C4-2B (cell line): ENCODE results near the gene C10orf120.

ENCODE experiments used
- ZFX ChIP-seq: fragments of 450-650 bp; IDR thresholded peaks from 2 replicates; pipeline ENCODE4 v1.6.1; 2017
- TF ChIP-seq, protein P1 (sequence below): fragments of 450-650 bp; conservative IDR thresholded peaks from 2 replicates; pipeline ENCODE4 v1.5.1; 2017; ENCODE audit warnings: mild to moderate bottlenecking

DNA sequence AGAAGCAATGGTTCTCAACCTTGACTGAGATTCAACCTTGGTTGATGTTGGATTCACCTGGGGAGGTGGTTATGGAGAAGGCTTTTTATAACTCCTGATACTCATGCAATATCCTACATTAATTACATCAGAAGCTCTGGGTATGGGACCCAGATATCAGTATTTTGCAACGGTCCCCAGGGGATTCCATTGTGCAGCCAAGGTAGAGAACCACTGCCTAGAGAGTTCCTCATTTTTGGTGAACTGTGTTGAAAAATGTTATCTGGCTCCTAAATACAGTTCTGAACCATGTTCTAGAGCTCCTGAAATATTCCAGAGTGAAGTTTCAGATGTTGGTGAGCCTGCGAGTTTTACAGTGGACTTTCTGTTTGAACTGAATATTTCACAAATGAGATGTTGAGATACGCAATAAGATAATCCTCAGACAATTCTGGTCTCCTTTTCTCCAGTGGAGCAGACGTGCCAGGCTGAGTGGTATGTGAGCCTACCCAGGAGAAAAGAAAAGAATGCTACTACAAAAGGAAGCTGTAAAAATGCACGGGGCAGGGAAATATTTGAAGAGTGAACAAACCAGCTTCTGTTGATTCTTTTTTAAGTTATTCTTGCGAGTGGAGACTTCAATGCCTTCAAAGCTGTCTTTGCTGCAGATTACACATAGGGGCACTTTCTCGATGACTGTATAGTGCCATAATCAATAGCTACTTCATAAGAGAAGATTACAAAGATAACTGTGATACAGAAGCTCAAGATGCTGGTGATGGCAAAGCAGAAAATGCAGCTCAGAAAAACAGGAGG, 13.6 kb upstream of the C10orf120 start:
- TF ChIP-seq, protein P1, sequence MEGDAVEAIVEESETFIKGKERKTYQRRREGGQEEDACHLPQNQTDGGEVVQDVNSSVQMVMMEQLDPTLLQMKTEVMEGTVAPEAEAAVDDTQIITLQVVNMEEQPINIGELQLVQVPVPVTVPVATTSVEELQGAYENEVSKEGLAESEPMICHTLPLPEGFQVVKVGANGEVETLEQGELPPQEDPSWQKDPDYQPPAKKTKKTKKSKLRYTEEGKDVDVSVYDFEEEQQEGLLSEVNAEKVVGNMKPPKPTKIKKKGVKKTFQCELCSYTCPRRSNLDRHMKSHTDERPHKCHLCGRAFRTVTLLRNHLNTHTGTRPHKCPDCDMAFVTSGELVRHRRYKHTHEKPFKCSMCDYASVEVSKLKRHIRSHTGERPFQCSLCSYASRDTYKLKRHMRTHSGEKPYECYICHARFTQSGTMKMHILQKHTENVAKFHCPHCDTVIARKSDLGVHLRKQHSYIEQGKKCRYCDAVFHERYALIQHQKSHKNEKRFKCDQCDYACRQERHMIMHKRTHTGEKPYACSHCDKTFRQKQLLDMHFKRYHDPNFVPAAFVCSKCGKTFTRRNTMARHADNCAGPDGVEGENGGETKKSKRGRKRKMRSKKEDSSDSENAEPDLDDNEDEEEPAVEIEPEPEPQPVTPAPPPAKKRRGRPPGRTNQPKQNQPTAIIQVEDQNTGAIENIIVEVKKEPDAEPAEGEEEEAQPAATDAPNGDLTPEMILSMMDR, result no peak
- TF ChIP-seq ZFX, result no peak
